Astrocyte of the cerebellum (primary cell): Measurements from ENCODE around the gene CTXN2.

Source experiments
- DNase-seq: peaks from one replicate; pipeline ENCODE4 v3.0.0-alpha.2; 2011; ENCODE audit warnings: low read depth
- H3K4me3 ChIP-seq: 2 replicates; pipeline ENCODE4 v1.5.1; 2011; ENCODE audit warnings: mild to moderate bottlenecking, low read depth, low read length, moderate library complexity
- CTCF ChIP-seq: IDR thresholded peaks from 2 replicates; pipeline ENCODE4 v1.5.1; 2012; ENCODE audit warnings: low read length, low read depth, moderate library complexity, mild to moderate bottlenecking; ENCODE audit errors: missing control alignments
- in situ Hi-C: cut with HindIII; loops from 2 replicates; pipeline ENCODE4 v1.10.0; 2017; ENCODE audit warnings: low sequenced_read_pairs

CTXN2 gene

GRCh38 chr15:48253172-48253571, 61.7 kb downstream of the CTXN2 start:
- in situ Hi-C loops, result no loop called here
- DNase-seq, result no peak
- TF ChIP-seq CTCF, result no peak
- no peak overlapping the region for H3K4me3 ChIP-seq
